Ureter (tissue), 1 donor: ENCODE data around the gene LRCH2. TPM values are rescaled to one million over a fixed set of nuclear protein-coding genes. Genes with fewer than 3 reads are reported as not detected.

Source experiments
- DNase-seq: peaks from one replicate; pipeline ENCODE4 v3.0.0-alpha.2; 2020; ENCODE audit warnings: low spot score
- total RNA-seq: library from RNA; stranded (reverse); gene quantifications from one replicate; pipeline ENCODE4 v1.2.4, GENCODE V29; 2023
- donor health status: DM: yes; HTN: yes; CAD: no.

LRCH2 gene
- total RNA-seq, 1 donor from 2014 or later = 7.4 TPM

- DNase-seq = no peak
These were observed 29.9 kb downstream of the LRCH2 start for GRCh38 chrX:115204040-115204439.

- no peak for DNase-seq
These were observed 41.6 kb downstream of the LRCH2 start for GRCh38 chrX:115192244-115192700.

GRCh38 chrX:115191490-115192243 lies 42.2 kb downstream of the LRCH2 start:
- DNase-seq = no peak

- no peak for DNase-seq
These were observed 43.0 kb downstream of the LRCH2 start for GRCh38 chrX:115190636-115191489.

GRCh38 chrX:115189646-115190635 lies 44.0 kb downstream of the LRCH2 start:
- DNase-seq = no peak

GRCh38 chrX:115189110-115189509 lies 44.8 kb downstream of the LRCH2 start, which contains the start of gene RBMXL3:
Gene RBMXL3 (plus strand): TSS chrX:115189410. CDS start chrX:115189442, 32 bp downstream.
- no peak for DNase-seq

GRCh38 chrX:115183980-115184379 lies 49.9 kb downstream of the LRCH2 start:
- DNase-seq = no peak

GRCh38 chrX:115178473-115178872 lies 55.4 kb downstream of the LRCH2 start:
- no peak for DNase-seq

GRCh38 chrX:115177932-115178331 lies 56.0 kb downstream of the LRCH2 start:
- DNase-seq = no peak

GRCh38 chrX:115174548-115174947 lies 59.3 kb downstream of the LRCH2 start:
- DNase-seq = no peak

- no peak for DNase-seq
These were observed 60.7 kb downstream of the LRCH2 start for GRCh38 chrX:115173181-115173580.

GRCh38 chrX:115147220-115147619 lies 86.7 kb downstream of the LRCH2 start:
- DNase-seq = no peak

- no peak for DNase-seq
These were observed 91.8 kb downstream of the LRCH2 start for GRCh38 chrX:115142057-115142456.

GRCh38 chrX:115138040-115138439 lies 95.9 kb downstream of the LRCH2 start:
- DNase-seq = no peak

- DNase-seq = no peak
These were observed 99.5 kb downstream of the LRCH2 start for GRCh38 chrX:115134382-115134781.

GRCh38 chrX:115112411-115112810 lies 121.5 kb downstream of the LRCH2 start:
- no peak for DNase-seq

- no peak for DNase-seq
These were observed 135.0 kb downstream of the LRCH2 start for GRCh38 chrX:115098897-115099296.

- no peak for DNase-seq
These were observed 140.7 kb downstream of the LRCH2 start for GRCh38 chrX:115093191-115093590.

- DNase-seq = no peak
These were observed 144.5 kb downstream of the LRCH2 start for GRCh38 chrX:115089419-115089818.

GRCh38 chrX:115068896-115069295 lies 165.0 kb downstream of the LRCH2 start:
- DNase-seq = no peak

- no peak for DNase-seq
These were observed 166.1 kb downstream of the LRCH2 start for GRCh38 chrX:115067812-115068211.

- DNase-seq = no peak
These were observed 168.6 kb downstream of the LRCH2 start for GRCh38 chrX:115065304-115065703.
